ENCODE data around the gene MPZ.
"Not testable (repeated sequence)": the region's sequence is repeated elsewhere in the genome, so short reads cannot be mapped to it uniquely, and the experiment has no call there.

MPZ gene

GRCh38 chr1:161309868-161310267 is at the start of gene MPZ:
Gene MPZ (minus strand): TSS chr1:161309968. CDS start chr1:161309905, 63 bp downstream.
- DNase-seq, result no peak

GRCh38 chr1:161359291-161359690 is 49.5 kb upstream of the MPZ start:
- DNase-seq, result no peak

- DNase-seq, result no peak
Measured at GRCh38 chr1:161357073-161357472, 47.3 kb upstream of the MPZ start.

GRCh38 chr1:161351482-161351881 is 41.7 kb upstream of the MPZ start:
- no peak for DNase-seq

GRCh38 chr1:161350671-161351070 is 40.9 kb upstream of the MPZ start:
- DNase-seq, result no peak

GRCh38 chr1:161342821-161343220 is 33.1 kb upstream of the MPZ start:
- DNase-seq, result no peak

GRCh38 chr1:161342177-161342576 is 32.4 kb upstream of the MPZ start:
- DNase-seq, result no peak

GRCh38 chr1:161335796-161336195 is 26.0 kb upstream of the MPZ start:
- no peak for DNase-seq

- no peak for DNase-seq
Measured at GRCh38 chr1:161333166-161333565, 23.4 kb upstream of the MPZ start.

- DNase-seq, result no peak
Measured at GRCh38 chr1:161330346-161330745, 20.6 kb upstream of the MPZ start.

- no peak for DNase-seq
Measured at GRCh38 chr1:161324020-161324419, 14.3 kb upstream of the MPZ start.

- not testable (repeated sequence) for DNase-seq
Measured at GRCh38 chr1:161315841-161316674, 6.3 kb upstream of the MPZ start.

- peak; percentile 81 to 92 for DNase-seq
Measured at GRCh38 chr1:161314201-161314981, 4.6 kb upstream of the MPZ start, which contains the start of gene SDHC. Gene SDHC (plus strand): TSS chr1:161314381. CDS start chr1:161314406, 25 bp downstream.

- no peak for DNase-seq
Measured at GRCh38 chr1:161313554-161314200, 3.9 kb upstream of the MPZ start.

GRCh38 chr1:161311595-161312181 is 1.9 kb upstream of the MPZ start:
- DNase-seq, result no peak

GRCh38 chr1:161307892-161308638 is 1.7 kb downstream of the MPZ start:
- no peak for DNase-seq

GRCh38 chr1:161307230-161307768 is 2.5 kb downstream of the MPZ start:
- no peak for DNase-seq

- DNase-seq, result peak; percentile 92 to 94
Measured at GRCh38 chr1:161305867-161306519, 3.8 kb downstream of the MPZ start.

GRCh38 chr1:161304927-161305866 is 4.6 kb downstream of the MPZ start:
- no peak for DNase-seq

GRCh38 chr1:161300478-161300877 is 9.3 kb downstream of the MPZ start:
- DNase-seq, result no peak
